Measurements from ENCODE around the gene RNASEH1.

- TF ChIP-seq CTCF (IDR thresholded peaks at IDR 0.05) = no peak
- TF ChIP-seq POLR2A (IDR thresholded peaks at IDR 0.05) = no peak
- TF ChIP-seq EP300 (IDR thresholded peaks at IDR 0.05) = no peak
- no peak for TF ChIP-seq POLR2AphosphoS5 (IDR thresholded peaks at IDR 0.05)
These were observed 30.0 kb upstream of the RNASEH1 start for GRCh38 chr2:3588084-3588483.
